ENCODE measurements around the gene SMARCA4. TPM values are rescaled to one million over a fixed set of nuclear protein-coding genes. Genes with fewer than 3 reads are reported as not detected.

SMARCA4 gene
- total and polyA plus RNA-seq, 4 donors = 15.9 to 35.4 (median 22.5) TPM

DNA sequence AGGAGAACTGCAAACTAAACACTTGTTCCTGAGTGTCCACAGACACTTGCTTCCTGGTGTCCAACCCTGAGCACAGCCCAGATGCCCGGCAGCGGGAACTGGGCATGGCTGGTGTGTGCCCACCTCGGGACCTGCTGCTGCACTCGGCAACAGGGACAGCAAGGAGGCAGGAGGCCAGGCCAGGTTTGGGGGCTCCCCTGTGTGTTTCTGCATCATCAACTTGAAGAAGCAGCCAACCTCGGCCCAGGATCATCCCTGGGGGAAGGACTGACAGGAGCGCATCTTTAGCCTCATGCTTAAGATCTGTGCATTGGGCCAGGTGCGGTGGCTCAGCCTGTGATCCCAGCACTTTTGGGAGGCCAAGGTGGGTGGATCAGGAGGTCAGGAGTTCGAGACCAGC, 93.4 kb downstream of the SMARCA4 start:
- Histone ChIP-seq H3K4me1 (ENCODE audit: control insufficient read depth in 4 of 4, insufficient read depth in 4 of 4, low read length in 3 of 4) (peaks cover 0 to 11% (median 3%) of the 10 kb centered on the region in 4 donors), H3K27me3 (ENCODE audit: control insufficient read depth in 4 of 4, insufficient read depth in 4 of 4, low read length in 3 of 4) (no peaks in the 10 kb centered on the region), H3K36me3 (ENCODE audit: control insufficient read depth in 4 of 4, insufficient read depth in 3 of 4, low read depth in 1 of 4, low read length in 3 of 4) (peaks cover 0 to 3% (median 0%) of the 10 kb centered on the region in 4 donors), H3K9me3 (ENCODE audit: control insufficient read depth in 4 of 4, low read length in 3 of 4) (no peaks in the 10 kb centered on the region), H3K4me3 (ENCODE audit: low read depth in 1 of 3, low read length in 3 of 3) (no peak overlapping the region), H3K9ac (ENCODE audit: low read depth in 1 of 2, low read length in 2 of 2) (no peak overlapping the region), H3K27ac (ENCODE audit: low read depth in 1 of 2, low read length in 2 of 2) (no peak overlapping the region)
- WGBS = 94% methylated on average over 8 of the region's 8 CpGs
- no peak for TF ChIP-seq RXRA (IDR thresholded peaks at IDR 0.05)
- TF ChIP-seq, protein P1, sequence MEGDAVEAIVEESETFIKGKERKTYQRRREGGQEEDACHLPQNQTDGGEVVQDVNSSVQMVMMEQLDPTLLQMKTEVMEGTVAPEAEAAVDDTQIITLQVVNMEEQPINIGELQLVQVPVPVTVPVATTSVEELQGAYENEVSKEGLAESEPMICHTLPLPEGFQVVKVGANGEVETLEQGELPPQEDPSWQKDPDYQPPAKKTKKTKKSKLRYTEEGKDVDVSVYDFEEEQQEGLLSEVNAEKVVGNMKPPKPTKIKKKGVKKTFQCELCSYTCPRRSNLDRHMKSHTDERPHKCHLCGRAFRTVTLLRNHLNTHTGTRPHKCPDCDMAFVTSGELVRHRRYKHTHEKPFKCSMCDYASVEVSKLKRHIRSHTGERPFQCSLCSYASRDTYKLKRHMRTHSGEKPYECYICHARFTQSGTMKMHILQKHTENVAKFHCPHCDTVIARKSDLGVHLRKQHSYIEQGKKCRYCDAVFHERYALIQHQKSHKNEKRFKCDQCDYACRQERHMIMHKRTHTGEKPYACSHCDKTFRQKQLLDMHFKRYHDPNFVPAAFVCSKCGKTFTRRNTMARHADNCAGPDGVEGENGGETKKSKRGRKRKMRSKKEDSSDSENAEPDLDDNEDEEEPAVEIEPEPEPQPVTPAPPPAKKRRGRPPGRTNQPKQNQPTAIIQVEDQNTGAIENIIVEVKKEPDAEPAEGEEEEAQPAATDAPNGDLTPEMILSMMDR (IDR thresholded peaks at IDR 0.05; ENCODE audit: low read depth, low read length, missing input control) = no peak
- TF ChIP-seq TAF1 (conservative IDR thresholded peaks at IDR 0.05) = no peak
- TF ChIP-seq SP1 (IDR thresholded peaks at IDR 0.05) = no peak
- no peak for TF ChIP-seq FOXA2 (IDR thresholded peaks at IDR 0.05)
- TF ChIP-seq, protein P2, sequence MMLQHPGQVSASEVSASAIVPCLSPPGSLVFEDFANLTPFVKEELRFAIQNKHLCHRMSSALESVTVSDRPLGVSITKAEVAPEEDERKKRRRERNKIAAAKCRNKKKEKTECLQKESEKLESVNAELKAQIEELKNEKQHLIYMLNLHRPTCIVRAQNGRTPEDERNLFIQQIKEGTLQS (IDR thresholded peaks at IDR 0.05) = no peak
- no peak for TF ChIP-seq HNF4G (IDR thresholded peaks at IDR 0.05)
- TF ChIP-seq, protein P3, sequence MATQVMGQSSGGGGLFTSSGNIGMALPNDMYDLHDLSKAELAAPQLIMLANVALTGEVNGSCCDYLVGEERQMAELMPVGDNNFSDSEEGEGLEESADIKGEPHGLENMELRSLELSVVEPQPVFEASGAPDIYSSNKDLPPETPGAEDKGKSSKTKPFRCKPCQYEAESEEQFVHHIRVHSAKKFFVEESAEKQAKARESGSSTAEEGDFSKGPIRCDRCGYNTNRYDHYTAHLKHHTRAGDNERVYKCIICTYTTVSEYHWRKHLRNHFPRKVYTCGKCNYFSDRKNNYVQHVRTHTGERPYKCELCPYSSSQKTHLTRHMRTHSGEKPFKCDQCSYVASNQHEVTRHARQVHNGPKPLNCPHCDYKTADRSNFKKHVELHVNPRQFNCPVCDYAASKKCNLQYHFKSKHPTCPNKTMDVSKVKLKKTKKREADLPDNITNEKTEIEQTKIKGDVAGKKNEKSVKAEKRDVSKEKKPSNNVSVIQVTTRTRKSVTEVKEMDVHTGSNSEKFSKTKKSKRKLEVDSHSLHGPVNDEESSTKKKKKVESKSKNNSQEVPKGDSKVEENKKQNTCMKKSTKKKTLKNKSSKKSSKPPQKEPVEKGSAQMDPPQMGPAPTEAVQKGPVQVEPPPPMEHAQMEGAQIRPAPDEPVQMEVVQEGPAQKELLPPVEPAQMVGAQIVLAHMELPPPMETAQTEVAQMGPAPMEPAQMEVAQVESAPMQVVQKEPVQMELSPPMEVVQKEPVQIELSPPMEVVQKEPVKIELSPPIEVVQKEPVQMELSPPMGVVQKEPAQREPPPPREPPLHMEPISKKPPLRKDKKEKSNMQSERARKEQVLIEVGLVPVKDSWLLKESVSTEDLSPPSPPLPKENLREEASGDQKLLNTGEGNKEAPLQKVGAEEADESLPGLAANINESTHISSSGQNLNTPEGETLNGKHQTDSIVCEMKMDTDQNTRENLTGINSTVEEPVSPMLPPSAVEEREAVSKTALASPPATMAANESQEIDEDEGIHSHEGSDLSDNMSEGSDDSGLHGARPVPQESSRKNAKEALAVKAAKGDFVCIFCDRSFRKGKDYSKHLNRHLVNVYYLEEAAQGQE (IDR thresholded peaks at IDR 0.05) = no peak
- TF ChIP-seq, protein P4, sequence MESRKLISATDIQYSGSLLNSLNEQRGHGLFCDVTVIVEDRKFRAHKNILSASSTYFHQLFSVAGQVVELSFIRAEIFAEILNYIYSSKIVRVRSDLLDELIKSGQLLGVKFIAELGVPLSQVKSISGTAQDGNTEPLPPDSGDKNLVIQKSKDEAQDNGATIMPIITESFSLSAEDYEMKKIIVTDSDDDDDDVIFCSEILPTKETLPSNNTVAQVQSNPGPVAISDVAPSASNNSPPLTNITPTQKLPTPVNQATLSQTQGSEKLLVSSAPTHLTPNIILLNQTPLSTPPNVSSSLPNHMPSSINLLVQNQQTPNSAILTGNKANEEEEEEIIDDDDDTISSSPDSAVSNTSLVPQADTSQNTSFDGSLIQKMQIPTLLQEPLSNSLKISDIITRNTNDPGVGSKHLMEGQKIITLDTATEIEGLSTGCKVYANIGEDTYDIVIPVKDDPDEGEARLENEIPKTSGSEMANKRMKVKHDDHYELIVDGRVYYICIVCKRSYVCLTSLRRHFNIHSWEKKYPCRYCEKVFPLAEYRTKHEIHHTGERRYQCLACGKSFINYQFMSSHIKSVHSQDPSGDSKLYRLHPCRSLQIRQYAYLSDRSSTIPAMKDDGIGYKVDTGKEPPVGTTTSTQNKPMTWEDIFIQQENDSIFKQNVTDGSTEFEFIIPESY (IDR thresholded peaks at IDR 0.05) = no peak
- TF ChIP-seq HNF4A (conservative IDR thresholded peaks at IDR 0.05) = no peak
- no peak for TF ChIP-seq GABPA (IDR thresholded peaks at IDR 0.05 in 1 of 2, conservative IDR thresholded peaks at IDR 0.05 in 1 of 2)
- no peak for TF ChIP-seq EGR1 (IDR thresholded peaks at IDR 0.05; ENCODE audit: low read depth in 2 of 2)
- TF ChIP-seq RAD21 (IDR thresholded peaks at IDR 0.05) = no peak
- TF ChIP-seq YY1 (IDR thresholded peaks at IDR 0.05) = no peak
- no peak for TF ChIP-seq JUND (IDR thresholded peaks at IDR 0.05)
- TF ChIP-seq, protein P5, sequence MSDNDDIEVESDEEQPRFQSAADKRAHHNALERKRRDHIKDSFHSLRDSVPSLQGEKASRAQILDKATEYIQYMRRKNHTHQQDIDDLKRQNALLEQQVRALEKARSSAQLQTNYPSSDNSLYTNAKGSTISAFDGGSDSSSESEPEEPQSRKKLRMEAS (IDR thresholded peaks at IDR 0.05) = no peak
- no peak for TF ChIP-seq FOXA1 (IDR thresholded peaks at IDR 0.05)
- TF ChIP-seq NR2F2 (IDR thresholded peaks at IDR 0.05) = no peak
- no peak for DNase-seq (ENCODE audit: low spot score)

Measured in liver (tissue), 9 donors.